GM19455 (cell line): ENCODE results near the gene C15orf62.

Experiments used
- ATAC-seq: cut with Tn5 transposase; IDR thresholded peaks from one replicate; pipeline ENCODE4 v1.9.1; 2021; ENCODE audit not compliant: unreplicated experiment

The C15orf62 gene

DNA sequence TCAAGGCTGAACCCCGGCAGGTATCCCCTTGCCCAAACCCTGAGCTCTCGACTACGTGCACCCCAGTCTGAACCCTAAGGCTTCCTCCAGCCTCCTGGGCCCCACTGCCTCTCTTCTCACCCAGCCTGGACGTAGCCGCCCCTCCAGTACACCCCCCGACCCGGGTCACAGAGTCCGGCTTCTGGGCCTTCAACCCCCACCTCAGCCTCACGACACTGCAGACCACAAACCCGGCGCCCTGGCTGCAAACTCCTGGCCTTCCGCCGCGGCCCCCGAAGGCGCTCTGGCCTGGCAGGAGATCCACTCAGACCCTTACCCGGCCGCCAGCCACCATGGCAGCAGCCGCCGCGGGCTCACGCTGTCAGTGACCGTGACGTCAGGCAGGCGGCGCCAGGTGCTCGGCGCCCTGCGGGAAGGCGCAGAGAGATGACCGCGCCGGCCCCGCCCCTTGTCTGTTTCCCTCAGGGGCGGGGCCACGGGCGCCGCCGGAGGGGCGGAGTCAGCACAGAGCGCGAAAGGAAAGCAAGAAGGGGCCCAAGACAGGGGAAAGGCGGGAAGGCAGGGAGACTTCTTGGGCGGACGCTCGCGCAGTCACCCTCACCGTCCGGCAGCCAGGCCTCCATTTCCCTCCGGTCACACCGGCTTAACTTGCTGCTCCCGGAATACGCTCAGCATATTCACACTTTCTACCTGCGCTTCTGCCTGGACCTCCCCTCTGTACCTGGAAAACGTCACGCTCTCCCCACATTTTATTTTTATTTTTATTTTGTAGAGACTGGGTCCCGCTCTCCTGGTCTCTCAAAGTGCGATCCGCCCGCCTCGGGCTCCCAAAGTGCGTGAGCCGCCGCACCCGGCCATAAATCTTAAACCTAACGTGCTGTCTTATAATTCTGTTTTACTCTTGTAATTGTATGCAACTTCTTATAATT lies 14.6 kb upstream of the C15orf62 start, which contains the start of gene RMDN3:
Gene RMDN3, minus strand, starts transcription at position 372 of the 929 bp plus-strand sequence. CDS start 471 bp downstream, outside the sequence.
- peak; percentile 78 for ATAC-seq

DNA sequence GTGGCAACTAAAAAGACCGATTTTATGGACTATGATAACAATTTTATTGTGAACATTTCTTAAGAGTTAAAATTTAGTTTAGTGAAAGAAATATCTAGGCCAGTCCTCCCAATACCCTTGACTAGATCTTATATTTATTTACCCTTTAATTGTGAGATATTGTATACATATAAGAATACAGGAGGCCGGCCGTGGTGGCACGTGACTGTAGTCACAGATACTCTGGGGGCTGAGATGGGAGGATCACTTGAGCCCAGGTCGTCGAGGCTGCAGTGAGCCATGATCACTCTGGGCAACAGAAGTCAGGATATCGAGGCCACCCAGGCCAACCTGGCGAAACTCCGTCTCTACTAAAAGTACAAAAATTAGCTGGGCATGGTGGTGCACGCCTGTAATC lies 14.0 kb upstream of the C15orf62 start:
- no peak for ATAC-seq

DNA sequence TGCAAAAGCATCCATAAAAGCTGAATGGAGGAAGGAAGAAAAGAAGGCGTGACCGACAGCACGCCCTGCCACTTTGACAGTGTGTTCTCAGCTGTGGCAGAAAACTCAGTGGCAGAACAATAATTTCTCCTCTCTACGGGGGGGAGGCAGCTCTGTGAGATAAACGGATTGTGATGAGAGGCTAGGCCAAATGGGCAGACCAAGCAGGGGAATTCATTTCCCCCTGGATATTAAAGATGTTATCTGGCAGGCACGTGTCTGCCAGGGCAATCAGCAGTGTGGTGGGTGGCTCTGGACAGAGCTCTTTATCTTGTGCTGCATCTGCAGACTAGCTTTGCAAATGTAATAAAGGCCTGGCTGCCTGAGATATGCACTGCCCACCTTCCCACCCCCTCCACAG lies 12.8 kb upstream of the C15orf62 start:
- no peak for ATAC-seq

DNA sequence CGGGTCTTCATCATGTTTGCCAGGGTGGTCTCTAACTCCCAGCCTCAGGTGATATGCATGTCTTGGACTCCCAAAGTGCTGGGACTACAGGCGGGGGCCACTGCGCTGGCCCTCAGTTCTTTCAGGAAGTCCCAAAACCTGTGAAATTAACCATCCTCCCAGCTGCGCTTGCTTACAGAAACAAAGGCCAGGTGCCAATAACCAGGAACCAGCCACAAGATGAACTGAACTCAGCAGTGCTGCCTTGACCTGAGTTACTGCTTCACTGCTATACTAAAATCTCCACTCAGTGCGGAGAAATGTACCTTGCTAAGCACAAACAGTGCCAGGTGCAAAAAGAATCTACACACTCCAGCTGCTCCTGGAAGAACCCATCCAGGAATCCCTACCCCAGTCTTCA lies 9.8 kb upstream of the C15orf62 start:
- ATAC-seq, result no peak

DNA sequence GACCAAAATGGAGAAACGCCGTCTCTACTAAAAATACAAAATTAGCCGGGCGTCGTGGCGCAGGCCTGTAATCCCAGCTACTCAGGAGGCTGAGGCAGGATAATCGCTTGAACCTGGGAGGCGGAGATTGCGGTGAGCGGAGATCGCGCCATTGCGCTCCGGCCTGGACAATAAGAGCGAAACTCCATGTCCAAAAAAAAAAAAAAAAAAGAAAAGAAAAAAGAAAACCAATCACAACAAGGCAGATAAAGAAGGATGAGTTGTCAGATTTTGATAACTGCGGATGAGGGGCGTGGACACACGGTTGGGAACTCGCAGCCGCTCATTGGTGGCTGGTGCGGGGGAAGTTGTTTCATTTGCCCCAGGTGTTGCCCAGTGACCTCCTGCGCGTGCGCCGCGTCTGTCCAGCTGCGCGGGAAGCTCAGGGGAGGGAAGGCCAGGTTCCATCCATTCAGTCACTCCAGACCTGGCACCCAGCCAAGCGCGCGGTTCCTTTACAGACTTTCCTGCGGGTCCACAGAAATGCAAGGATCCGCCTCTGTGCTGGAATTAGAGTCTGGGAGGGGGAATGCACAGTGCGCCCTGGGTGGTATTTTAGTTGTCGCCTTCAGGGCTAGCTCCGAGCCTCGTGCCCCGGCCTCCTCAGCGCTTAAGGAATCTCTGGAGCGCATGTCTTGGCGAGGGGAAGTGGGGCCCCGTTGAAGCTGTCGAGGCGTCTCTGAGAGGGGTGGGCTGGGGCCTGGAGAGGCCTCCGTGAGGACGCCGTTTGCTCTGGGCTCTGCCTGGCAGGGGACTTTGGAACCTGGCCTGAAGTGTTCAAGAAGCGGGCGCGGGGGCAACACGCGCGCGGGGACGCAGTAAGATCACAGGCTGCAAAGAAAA lies 6.6 kb upstream of the C15orf62 start:
- ATAC-seq, result peak; percentile 6

DNA sequence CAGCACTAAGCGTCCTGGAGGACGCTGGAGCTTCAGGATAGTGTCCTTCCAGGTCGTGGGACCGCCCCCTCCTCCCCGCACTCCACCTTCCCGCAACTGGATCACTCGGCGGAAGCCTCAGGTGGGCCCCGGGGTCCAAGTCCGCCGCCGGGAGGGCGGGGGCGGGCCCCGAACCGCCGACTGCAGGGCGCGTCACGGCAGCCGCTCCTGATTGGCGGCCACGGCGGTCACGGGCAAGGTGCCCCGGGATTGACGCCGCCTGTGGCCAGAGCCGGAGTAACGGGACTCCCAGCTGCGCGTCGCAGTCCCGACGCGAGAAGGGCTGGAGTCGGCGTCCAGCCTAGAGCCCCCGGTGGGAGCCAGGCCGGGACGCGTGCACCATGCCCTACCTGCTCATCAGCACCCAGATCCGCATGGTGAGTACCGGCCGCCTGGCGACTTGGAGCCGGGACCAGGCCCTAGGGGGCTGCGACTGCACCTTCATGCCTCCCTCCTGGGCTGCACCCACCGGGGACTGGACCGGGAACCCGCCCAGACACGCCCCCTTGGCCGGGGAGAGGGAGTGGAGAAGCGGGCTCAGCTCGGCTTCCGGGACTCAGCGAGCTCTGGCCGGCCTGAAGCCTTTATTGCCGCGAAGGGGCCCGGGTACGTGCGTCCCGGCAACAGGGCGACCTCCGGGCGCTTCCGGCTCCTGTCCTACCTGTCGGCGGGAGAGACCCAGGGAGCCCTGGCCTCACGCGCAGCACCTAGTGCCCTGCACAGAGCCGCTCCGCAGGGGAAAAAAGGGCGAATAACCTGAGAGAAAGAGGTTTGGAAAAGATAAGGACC lies 5.8 kb upstream of the C15orf62 start, which contains the start of gene GCHFR:
Gene GCHFR, plus strand, starts transcription at position 268 of the 828 bp plus-strand sequence. Its CDS starts 113 bp downstream, at position 381.
- peak; percentile 63 for ATAC-seq

DNA sequence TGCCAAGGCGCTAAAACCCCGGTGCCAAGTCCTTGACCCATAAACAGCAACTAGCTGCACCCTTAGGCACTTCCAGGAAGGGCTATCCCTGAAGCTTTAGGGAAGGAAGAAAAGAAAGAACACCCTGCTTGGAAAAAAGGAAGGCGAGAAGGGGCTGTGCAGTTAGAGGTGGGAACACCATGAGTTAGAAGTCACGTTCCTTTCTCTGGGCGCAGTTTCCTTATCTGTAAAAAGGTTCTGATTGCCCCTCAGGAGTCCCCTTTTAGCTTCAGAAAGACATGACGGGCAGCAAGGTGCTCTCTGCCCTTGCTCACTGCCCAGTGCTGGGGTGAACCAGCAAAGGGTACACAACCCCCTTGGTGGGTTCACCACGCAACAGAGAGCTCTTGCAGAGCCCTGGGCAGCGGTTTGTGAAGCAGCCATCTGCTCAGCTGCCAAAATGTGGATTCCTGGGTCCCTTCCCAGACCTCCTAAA lies 5.1 kb upstream of the C15orf62 start:
- no peak for ATAC-seq

DNA sequence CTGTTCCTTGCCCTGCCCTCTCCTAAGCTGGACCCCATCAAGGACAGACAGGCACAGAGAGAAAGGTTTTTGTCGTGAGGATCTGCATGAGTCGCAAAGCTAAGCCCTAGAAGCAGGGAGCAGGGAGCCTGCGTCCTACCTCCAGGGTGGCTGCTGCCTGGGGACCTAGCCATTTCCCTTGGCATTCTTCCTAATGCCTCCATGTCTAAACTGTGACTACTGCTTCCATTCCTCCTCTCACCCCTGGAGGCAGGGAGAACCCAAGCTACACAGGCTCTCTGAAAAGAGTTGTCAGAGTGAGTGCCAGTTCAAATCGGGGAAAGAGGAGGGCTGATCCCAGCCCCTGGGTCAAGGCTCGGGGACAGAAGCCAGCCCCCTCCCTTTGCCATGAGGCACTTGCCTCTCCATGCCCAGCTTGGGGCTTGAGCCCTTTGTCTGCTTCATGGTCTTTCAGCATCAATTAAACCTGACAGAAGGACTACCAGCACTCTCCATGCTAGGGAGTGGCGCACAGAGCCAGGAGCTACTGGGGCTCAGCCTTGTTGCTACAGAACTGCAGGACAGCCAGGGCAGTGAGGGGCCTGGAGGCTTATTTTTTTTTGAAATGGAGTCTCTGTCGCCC lies 3.5 kb upstream of the C15orf62 start:
- ATAC-seq, result no peak

DNA sequence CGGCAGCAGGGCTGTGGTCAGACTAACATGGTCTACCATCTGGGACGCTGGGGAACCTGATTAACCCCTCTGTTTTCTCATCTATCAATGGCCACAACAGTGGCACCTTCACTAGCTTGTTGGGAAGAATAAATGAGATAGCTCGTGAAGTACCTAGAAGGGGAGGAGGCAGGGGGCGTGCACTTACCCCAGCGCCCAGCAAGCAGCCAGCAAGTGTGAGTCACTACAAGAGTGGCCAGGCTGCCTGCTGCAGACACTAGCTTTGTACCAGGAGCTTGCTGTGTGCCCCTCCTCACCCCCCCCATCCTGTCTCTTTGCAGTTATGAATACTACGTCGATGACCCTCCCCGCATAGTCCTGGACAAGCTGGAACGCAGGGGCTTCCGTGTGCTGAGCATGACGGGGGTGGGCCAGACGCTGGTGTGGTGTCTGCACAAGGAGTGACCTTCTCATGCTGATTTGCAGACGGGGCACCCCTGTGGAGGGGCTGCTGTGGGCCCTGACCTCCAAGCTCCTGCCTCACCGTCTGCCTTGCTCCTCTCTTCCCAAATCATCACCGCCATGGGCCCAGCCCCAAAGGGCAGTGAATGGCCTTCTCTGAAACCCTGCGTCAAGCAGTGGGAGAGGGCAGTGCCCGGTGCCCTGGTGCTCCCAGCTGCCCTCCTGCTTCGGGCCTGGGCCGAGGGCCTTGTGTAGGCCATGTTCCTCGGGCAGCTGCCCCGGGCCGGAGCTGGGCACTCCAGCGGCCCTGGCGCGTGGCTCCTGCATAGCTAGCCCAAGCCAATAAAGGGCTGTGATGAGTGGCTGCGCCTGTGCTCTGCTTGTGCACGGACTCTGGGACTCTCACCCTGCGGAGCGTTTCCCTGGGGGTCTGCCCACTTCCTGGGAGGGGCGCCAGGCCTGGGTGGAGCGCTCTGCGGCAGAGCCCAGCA lies 2.6 kb upstream of the C15orf62 start:
- no peak for ATAC-seq

DNA sequence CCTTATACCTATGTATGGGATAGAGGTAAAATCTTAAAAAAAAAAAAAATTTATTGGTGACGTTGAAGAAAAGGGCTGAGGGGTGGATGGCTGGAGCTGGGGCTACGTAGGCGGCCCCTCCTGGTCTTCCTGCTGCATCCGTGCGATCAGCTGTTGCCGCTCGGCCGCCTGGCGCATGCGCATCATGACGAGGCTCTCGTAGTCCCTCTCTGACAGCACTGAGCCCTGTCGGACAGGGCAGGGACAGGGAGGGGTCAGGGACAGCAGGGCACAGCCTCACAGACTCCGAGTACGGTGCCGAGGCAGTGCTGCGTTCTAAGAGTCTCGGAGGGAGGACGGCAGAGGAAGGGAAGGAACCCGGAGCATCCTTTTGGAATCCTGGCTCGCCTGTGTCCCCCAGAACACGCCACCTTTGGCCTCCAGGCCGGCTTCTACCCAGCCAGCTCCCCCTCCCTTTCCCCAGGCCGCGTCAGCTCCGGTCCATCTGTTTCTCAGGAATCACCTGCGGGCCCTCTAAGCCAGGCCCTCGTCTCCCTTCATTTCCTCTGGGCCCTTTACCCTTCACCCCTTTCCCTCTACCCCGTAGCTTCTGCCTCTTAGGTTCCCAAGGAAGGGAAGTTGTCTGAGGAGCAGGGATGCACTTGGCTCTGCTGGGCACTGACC lies 1.8 kb upstream of the C15orf62 start:
- ATAC-seq, result no peak

DNA sequence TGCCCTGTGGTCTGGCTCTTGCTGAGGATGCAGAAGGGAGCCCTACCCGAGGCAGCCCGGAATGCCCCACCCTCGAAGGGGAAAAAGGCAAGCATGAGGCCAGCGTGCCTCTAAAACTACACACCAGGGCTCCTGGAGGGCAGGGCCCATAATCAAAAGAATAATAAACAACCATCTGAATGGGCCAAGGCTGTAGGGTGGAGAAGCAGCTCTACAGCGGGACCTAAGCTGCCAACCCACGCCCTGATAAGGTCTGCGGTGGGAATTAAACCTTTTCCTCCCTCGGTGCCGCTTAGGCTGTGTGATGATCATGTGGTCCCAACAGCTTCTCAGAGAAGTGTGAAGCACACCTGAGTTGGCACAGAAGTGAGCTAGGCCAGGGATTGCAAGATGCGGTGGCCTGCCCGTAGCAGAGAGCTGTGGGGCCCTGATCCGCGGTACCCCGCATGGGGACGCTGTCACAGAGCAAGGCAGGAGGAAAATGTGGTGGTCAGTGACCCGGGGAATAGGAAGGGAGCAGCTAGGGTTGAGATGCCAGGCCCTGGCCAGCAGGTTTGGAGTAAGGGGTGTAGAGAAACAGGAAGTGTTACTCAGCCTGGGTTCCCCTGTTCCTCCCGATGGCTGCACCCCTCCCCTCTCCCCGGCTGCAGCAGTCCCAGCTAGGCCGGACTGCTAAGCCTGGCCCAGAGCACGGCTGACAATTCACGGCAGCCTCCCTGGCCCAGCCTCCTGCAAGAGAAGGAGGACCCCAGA lies 1.1 kb upstream of the C15orf62 start:
- no peak for ATAC-seq

DNA sequence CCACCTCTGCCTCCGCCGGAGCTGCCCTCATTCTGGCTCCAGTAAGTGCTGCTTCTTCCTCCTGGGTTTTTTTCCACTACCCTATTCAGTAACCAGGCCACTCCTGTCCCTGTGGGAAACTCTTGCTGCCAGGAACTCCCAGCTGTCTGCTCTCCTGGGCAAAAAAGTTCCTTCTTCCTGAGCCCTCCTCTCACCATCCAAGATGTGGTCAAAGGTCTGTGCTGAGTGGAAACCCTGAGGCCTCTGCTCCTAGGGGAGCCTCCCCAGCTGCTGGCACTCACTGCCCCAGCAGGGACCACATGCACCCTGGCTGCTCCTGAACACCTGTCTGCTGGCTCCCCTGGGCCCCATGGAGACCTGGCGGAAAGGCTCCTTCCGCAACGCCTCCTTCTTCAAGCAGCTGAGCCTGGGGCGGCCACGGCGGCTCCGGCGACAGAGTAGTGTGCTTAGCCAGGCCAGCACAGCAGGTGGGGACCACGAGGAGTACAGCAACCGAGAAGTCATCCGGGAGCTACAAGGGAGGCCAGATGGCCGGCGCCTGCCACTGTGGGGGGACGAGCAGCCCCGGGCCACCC lies 454 bp downstream of the C15orf62 start:
- no peak for ATAC-seq

DNA sequence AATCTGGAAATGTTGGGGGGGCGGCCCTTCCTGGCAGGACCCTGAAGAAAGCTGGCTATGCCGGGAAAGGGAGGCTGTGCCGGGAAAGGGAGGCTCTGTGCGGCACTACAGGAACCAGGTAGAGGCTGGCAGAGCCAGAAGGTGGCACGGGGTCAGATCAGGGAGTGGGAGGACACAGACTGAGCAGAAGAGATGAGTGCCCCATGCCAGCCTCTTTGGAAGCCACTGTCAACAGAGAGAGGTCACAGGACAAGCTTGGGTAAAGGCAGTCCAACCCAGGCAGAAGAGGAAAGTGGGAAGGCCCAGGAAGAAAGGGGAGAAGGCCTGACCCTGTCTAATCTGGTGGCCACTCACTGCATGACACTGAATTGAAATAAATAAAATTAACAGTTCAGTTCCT lies 1.5 kb downstream of the C15orf62 start:
- ATAC-seq, result no peak

DNA sequence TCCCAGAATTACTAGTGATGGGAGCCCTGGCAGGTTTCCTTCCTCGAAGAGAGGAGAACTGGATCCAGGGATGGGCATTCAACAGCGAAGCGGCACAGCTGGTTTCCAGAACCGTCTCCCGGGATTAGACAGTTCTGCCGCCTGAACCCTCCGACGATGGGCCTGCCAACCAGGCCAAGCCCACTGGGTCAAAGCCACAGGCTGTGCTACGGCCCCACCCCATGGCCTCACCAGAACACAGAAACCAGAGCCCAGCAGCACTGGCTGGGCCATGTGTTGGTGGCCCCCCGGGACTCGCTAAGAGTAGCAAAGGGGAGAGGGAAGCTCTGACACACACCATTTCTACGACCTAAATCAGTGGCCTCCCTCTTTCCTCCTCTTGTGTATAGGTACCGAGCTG lies 2.2 kb downstream of the C15orf62 start:
- no peak for ATAC-seq

DNA sequence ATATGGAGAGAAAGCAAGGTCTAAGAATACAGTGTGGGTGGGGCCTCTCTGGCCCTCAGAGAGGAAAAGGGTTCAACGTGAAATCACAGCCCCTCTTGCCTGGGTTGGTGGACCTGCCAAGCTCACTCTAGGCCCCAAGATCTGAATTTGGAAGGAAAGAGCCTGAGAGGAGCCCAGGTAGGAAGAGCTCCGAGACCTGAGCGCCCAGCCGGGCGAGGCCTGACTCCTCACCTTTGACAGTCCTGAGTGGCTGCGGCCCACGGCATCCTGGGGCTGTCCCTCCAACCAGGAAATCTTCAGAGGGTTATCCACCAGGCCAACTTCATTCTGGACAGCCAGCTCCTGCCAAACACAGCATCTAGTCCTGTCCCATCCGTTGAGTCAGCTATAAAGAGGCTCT lies 3.7 kb downstream of the C15orf62 start:
- no peak for ATAC-seq

DNA sequence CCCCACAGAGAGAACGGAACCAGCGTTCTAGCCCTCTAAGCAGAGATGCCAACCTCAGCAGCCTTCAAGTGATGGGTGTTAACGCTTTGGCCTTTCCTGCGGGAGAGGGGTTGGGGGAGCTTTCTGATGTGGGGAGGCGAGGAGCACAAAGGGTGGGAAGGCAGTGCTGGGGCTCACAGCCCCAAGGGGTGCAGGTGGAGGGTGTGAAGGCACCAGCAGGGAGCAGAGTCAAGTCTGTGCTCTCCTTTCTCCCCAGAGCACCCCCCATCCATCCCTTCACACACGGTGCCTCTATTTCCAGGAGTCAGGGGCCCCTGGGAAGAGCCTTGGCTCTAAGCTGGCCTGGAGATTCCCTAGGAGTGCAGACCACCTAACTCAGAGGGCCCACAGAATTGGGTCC lies 4.1 kb downstream of the C15orf62 start:
- ATAC-seq, result no peak

DNA sequence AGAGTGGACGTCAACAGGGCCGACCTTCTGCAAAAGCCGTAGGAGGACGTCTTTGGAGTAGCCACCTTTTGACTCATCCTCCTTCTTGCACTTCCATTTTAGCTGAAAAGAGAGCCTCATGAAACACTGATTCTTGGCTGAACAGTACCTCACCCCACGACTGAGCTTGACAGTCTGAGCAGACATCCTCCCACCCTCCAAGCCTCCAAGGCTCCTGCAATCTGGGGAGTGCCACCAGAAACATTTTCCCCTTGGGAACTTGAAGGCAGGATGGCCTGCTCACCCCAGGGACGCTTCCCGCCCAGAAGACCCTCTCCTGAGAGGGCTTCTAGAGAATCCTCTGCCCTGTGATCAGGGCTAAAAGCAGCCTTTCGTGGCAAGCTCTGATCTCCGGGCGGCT lies 5.2 kb downstream of the C15orf62 start:
- ATAC-seq, result no peak
